Nephron progenitor cell (in vitro differentiated cells): Measurements from ENCODE around the gene DUOX1.
A peak's percentile ranks its signal among the peaks of the same experiment; 100 is the strongest.
"Not testable (repeated sequence)": the region's sequence is repeated elsewhere in the genome, so short reads cannot be mapped to it uniquely, and the experiment has no call there.

Experiments used
- DNase-seq: peaks from one replicate; pipeline ENCODE4 v3.0.0; 2021
- H3K27ac Mint-ChIP-seq: 2 replicates; pipeline ENCODE4 v1.8.0; 2021; ENCODE audit warnings: mild to moderate bottlenecking, moderate library complexity, mixed read lengths
- H3K27me3 Mint-ChIP-seq: 2 replicates; pipeline ENCODE4 v1.8.0; 2021; ENCODE audit warnings: mild to moderate bottlenecking, low read depth, mixed read lengths; ENCODE audit not compliant: poor library complexity
- H3K36me3 Mint-ChIP-seq: 2 replicates; pipeline ENCODE4 v1.8.0; 2021; ENCODE audit warnings: low read depth, mixed read lengths
- H3K4me1 Mint-ChIP-seq: 2 replicates; pipeline ENCODE4 v1.8.0; 2021; ENCODE audit warnings: mixed read lengths
- H3K4me3 Mint-ChIP-seq: 2 replicates; pipeline ENCODE4 v1.8.0; 2021; ENCODE audit warnings: mild to moderate bottlenecking, moderate library complexity, mixed read lengths
- H3K9me3 Mint-ChIP-seq: 2 replicates; pipeline ENCODE4 v1.8.0; 2021; ENCODE audit warnings: mild to moderate bottlenecking, moderate library complexity, mixed read lengths
- CTCF ChIP-seq: fragments of 200-600 bp; sonication (generic); IDR thresholded peaks from 2 replicates; pipeline ENCODE4 v1.5.0; 2021; ENCODE audit warnings: antibody characterized with exemption

DUOX1 gene

GRCh38 chr15:45133561-45133920, 3.7 kb downstream of the DUOX1 start:
- Mint-ChIP-seq H3K27me3 (peaks cover 90% of the 10 kb centered on the region), H3K9me3 (no peaks in the 10 kb centered on the region), H3K27ac (no peak overlapping the region), H3K4me1 (peaks cover 39% of the 10 kb centered on the region), H3K4me3 (no peak overlapping the region), H3K36me3 (no peaks in the 10 kb centered on the region)
- no peak for DNase-seq
- no peak for TF ChIP-seq CTCF

- no peak for TF ChIP-seq CTCF
- Mint-ChIP-seq H3K9me3 (no peaks in the 10 kb centered on the region), H3K4me3 (peak overlapping the region; percentile 61), H3K27ac (no peak overlapping the region), H3K27me3 (peaks cover 87% of the 10 kb centered on the region), H3K4me1 (peaks cover 39% of the 10 kb centered on the region), H3K36me3 (no peaks in the 10 kb centered on the region)
- DNase-seq: no peak
These were observed 4.3 kb downstream of the DUOX1 start for GRCh38 chr15:45134046-45134445.

- Mint-ChIP-seq H3K36me3 (no peaks in the 10 kb centered on the region), H3K4me1 (peaks cover 43% of the 10 kb centered on the region), H3K27me3 (peaks cover 81% of the 10 kb centered on the region), H3K9me3 (no peaks in the 10 kb centered on the region), H3K27ac (no peak overlapping the region), H3K4me3 (peak overlapping the region; percentile 61)
- no peak for TF ChIP-seq CTCF
- DNase-seq: peak; percentile 67
These were observed 5.1 kb downstream of the DUOX1 start for GRCh38 chr15:45134682-45135604.

GRCh38 chr15:45135705-45136377, 6.0 kb downstream of the DUOX1 start:
- not testable (repeated sequence) for DNase-seq, H3K27ac Mint-ChIP-seq, H3K9me3 Mint-ChIP-seq, H3K36me3 Mint-ChIP-seq
- Mint-ChIP-seq H3K27me3 (peaks cover 72% of the 10 kb centered on the region), H3K4me3 (peak overlapping the region; percentile 34), H3K4me1 (peaks cover 39% of the 10 kb centered on the region)

- Mint-ChIP-seq H3K27ac (no peak overlapping the region), H3K4me3 (peak overlapping the region; percentile 34), H3K36me3 (no peaks in the 10 kb centered on the region), H3K27me3 (peaks cover 66% of the 10 kb centered on the region), H3K4me1 (peaks cover 39% of the 10 kb centered on the region), H3K9me3 (no peaks in the 10 kb centered on the region)
- peak; percentile 41 for DNase-seq
- TF ChIP-seq CTCF: peak; percentile 26
These were observed 6.6 kb downstream of the DUOX1 start for GRCh38 chr15:45136378-45136764.

- H3K36me3 Mint-ChIP-seq: no peaks in the 10 kb centered on the region
- H3K4me1 Mint-ChIP-seq: peaks cover 39% of the 10 kb centered on the region
- peaks cover 60% of the 10 kb centered on the region for H3K27me3 Mint-ChIP-seq
- TF ChIP-seq CTCF: no peak
- DNase-seq: no peak
- no peak overlapping the region for H3K27ac Mint-ChIP-seq
- no peaks in the 10 kb centered on the region for H3K9me3 Mint-ChIP-seq
- no peak overlapping the region for H3K4me3 Mint-ChIP-seq
These were observed 7.9 kb downstream of the DUOX1 start for GRCh38 chr15:45137703-45138102.
